Duodenal mucosa (tissue), 2 donors: ENCODE data around the gene SPI1.

Source experiments
- H3K27ac ChIP-seq: one replicate; pipeline ENCODE4 v1.7.0; 2013; ENCODE audit warnings: low read depth, low read length
- H3K27me3 ChIP-seq, 2 donors: one replicate each; pipeline ENCODE4 v1.7.0; 2013; ENCODE audit warnings: low read length in 2 of 2, control low read depth in 1 of 2; ENCODE audit not compliant: insufficient read depth in 2 of 2, control insufficient read depth in 1 of 2
- H3K36me3 ChIP-seq, 2 donors: one replicate each; pipeline ENCODE4 v1.7.0; 2013; ENCODE audit warnings: low read length in 2 of 2, control low read depth in 1 of 2; ENCODE audit not compliant: insufficient read depth in 2 of 2, control insufficient read depth in 1 of 2
- H3K4me1 ChIP-seq, 2 donors: one replicate each; pipeline ENCODE4 v1.7.0; 2013; ENCODE audit warnings: low read length in 2 of 2, control low read depth in 1 of 2; ENCODE audit not compliant: insufficient read depth in 2 of 2, control insufficient read depth in 1 of 2
- H3K4me3 ChIP-seq, 2 donors: one replicate each; pipeline ENCODE4 v1.7.0; 2013; ENCODE audit warnings: low read length in 2 of 2, low read depth in 1 of 2
- H3K9ac ChIP-seq, 2 donors: one replicate each; pipeline ENCODE4 v1.7.0; 2013; ENCODE audit warnings: low read length in 2 of 2, low read depth in 1 of 2
- H3K9me3 ChIP-seq, 2 donors: one replicate each; pipeline ENCODE4 v1.7.0; 2013; ENCODE audit warnings: low read length in 2 of 2, control low read depth in 1 of 2; ENCODE audit not compliant: control insufficient read depth in 1 of 2

Gene SPI1

GRCh38 chr11:47375546-47376085, 2.7 kb downstream of the SPI1 start:
- no peaks in the 10 kb centered on the region for H3K4me1 ChIP-seq
- no peaks in the 10 kb centered on the region for H3K36me3 ChIP-seq
- no peaks in the 10 kb centered on the region for H3K9me3 ChIP-seq
- no peak overlapping the region for H3K9ac ChIP-seq
- H3K4me3 ChIP-seq: peak overlapping the region; percentile 57 to 65
- no peaks in the 10 kb centered on the region for H3K27me3 ChIP-seq
- H3K27ac ChIP-seq: no peak overlapping the region

DNA sequence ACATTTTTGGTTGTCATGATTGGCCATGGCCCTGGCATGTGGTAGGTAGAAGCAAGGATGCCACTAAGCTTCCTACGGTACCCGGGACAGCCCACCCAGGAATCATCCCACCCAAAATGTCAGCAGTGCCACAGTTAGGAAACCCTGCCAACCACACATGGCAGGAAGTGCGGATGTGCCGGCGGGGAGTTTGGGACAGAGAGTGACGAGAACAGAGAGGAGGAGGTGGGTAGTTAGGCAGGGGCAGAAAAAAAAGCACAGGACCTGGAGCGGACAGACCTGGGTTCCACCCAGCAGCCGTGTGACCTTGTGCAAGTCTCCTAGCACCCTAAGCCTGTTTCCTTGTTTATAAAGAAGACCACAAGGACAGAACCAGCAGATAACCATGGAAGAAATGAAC, 3.3 kb downstream of the SPI1 start:
- Histone ChIP-seq H3K27ac (no peak overlapping the region), H3K27me3 (no peaks in the 10 kb centered on the region), H3K4me1 (no peaks in the 10 kb centered on the region), H3K9me3 (no peaks in the 10 kb centered on the region), H3K9ac (no peak overlapping the region), H3K4me3 (peak overlapping the region in 1 of 2 donors; percentile 57), H3K36me3 (no peaks in the 10 kb centered on the region)

GRCh38 chr11:47374720-47375019, 3.7 kb downstream of the SPI1 start:
- no peaks in the 10 kb centered on the region for H3K27me3 ChIP-seq
- no peak overlapping the region for H3K27ac ChIP-seq
- no peak overlapping the region for H3K4me3 ChIP-seq
- H3K9ac ChIP-seq: peak overlapping the region in 1 of 2 donors; percentile 14
- no peaks in the 10 kb centered on the region for H3K9me3 ChIP-seq
- H3K36me3 ChIP-seq: no peaks in the 10 kb centered on the region
- no peaks in the 10 kb centered on the region for H3K4me1 ChIP-seq

- Histone ChIP-seq H3K9ac (peak overlapping the region in 1 of 2 donors; percentile 14), H3K9me3 (no peaks in the 10 kb centered on the region), H3K4me3 (no peak overlapping the region), H3K4me1 (no peaks in the 10 kb centered on the region), H3K27ac (no peak overlapping the region), H3K27me3 (no peaks in the 10 kb centered on the region), H3K36me3 (no peaks in the 10 kb centered on the region)
Measured at GRCh38 chr11:47373876-47374719, 4.2 kb downstream of the SPI1 start.

- no peaks in the 10 kb centered on the region for H3K36me3 ChIP-seq
- H3K4me3 ChIP-seq: no peak overlapping the region
- no peaks in the 10 kb centered on the region for H3K9me3 ChIP-seq
- no peak overlapping the region for H3K27ac ChIP-seq
- H3K27me3 ChIP-seq: no peaks in the 10 kb centered on the region
- no peak overlapping the region for H3K9ac ChIP-seq
- H3K4me1 ChIP-seq: no peaks in the 10 kb centered on the region
Measured at GRCh38 chr11:47372422-47372821, 5.9 kb downstream of the SPI1 start.

- H3K9me3 ChIP-seq: no peaks in the 10 kb centered on the region
- H3K36me3 ChIP-seq: no peaks in the 10 kb centered on the region
- no peak overlapping the region for H3K4me3 ChIP-seq
- H3K27ac ChIP-seq: no peak overlapping the region
- no peaks in the 10 kb centered on the region for H3K4me1 ChIP-seq
- H3K27me3 ChIP-seq: no peaks in the 10 kb centered on the region
- no peak overlapping the region for H3K9ac ChIP-seq
Measured at GRCh38 chr11:47369676-47370075, 8.7 kb downstream of the SPI1 start.

DNA sequence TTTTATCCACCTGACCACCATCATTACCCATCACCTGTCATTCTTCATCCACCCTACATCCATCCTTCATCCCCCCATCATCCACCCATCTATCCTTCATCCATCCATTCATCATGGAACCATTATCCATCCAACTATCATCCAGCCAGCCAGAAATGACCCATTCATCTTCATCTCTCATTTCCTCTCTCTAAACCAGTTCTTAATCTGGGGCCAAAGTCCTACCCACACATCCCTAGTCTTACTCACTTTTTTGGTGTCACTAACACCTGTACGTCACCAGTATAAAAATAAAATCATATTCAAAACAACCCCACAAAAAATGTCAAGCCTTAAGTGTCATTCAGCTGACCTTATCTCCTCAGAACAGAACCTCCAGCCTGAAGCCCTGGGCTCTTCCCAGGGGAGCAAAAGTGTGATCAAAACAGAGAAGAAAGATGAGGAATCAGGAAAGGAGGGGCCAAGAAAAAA, 12.3 kb downstream of the SPI1 start:
- no peak overlapping the region for H3K27ac ChIP-seq
- H3K36me3 ChIP-seq: no peaks in the 10 kb centered on the region
- no peaks in the 10 kb centered on the region for H3K4me1 ChIP-seq

DNA sequence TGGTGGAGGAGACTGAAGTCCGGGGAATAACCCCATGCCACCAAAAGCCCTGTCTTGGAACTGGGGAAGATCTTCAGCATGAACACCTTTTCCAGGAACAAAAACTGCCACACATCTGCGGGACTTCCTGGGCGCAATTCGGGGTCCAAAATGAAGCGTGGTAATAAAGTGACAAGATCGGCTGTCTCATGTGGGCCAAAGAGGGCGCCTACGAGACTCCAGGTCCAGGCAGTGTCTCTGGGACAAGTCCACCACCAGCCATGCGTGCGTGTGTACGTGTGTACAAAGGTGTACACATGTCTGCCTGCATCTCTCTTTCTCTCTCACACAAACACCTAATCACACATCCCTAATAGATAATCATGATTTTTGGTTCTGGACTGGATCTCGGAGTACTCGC, 16.9 kb downstream of the SPI1 start:
- Histone ChIP-seq H3K9me3 (no peaks in the 10 kb centered on the region), H3K36me3 (no peaks in the 10 kb centered on the region), H3K27me3 (no peaks in the 10 kb centered on the region), H3K9ac (no peak overlapping the region), H3K4me3 (no peak overlapping the region), H3K27ac (no peak overlapping the region), H3K4me1 (no peaks in the 10 kb centered on the region)

More for the DNA sequence above, 12.3 kb downstream of the SPI1 start:
- H3K27me3 ChIP-seq: no peaks in the 10 kb centered on the region
- no peak overlapping the region for H3K4me3 ChIP-seq
- H3K9ac ChIP-seq: no peak overlapping the region
- no peaks in the 10 kb centered on the region for H3K9me3 ChIP-seq

- Histone ChIP-seq H3K4me1 (peaks cover 0 to 2% of the 10 kb centered on the region in 2 donors), H3K27ac (no peak overlapping the region), H3K9ac (no peak overlapping the region), H3K36me3 (no peaks in the 10 kb centered on the region), H3K27me3 (no peaks in the 10 kb centered on the region), H3K4me3 (no peak overlapping the region), H3K9me3 (no peaks in the 10 kb centered on the region)
Measured at GRCh38 chr11:47360341-47360740, 18.0 kb downstream of the SPI1 start.

DNA sequence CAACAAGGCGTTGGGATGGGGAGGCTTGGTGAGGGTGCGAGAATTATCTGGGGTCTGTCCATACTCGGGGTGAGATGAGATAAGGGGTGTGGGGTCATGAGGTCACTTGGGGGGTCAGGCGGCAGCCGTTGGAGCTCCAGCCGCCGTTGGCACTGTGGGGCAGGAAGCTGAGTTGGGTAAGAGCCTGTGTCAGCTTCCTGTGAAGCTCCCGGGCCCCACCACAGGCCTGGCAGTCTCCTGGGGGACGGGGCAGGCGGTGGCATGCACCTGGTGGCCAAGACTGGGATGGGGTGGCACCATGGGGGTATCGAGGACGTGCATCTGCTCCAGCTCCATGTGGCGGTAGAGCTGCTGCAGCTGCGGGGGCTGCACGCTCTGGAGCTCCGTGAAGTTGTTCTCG, 18.8 kb downstream of the SPI1 start:
- no peak overlapping the region for H3K9ac ChIP-seq
- no peaks in the 10 kb centered on the region for H3K27me3 ChIP-seq
- H3K36me3 ChIP-seq: no peaks in the 10 kb centered on the region
- H3K4me1 ChIP-seq: peaks cover 0 to 2% of the 10 kb centered on the region in 2 donors
- H3K4me3 ChIP-seq: no peak overlapping the region
- H3K9me3 ChIP-seq: no peaks in the 10 kb centered on the region
- no peak overlapping the region for H3K27ac ChIP-seq
